Activated CD4-positive, alpha-beta T cell treated with anti-CD3 and anti-CD28 coated beads, Interleukin-2, amount 50 U/mL, for 16 hours (primary cell): ENCODE results near the gene ERO1A.
"Not testable (repeated sequence)": the region's sequence is repeated elsewhere in the genome, so short reads cannot be mapped to it uniquely, and the experiment has no call there.

Experiments
- DNase-seq: peaks from one replicate; pipeline ENCODE4 v3.0.0-alpha.2; 2020

Gene ERO1A, protein sequence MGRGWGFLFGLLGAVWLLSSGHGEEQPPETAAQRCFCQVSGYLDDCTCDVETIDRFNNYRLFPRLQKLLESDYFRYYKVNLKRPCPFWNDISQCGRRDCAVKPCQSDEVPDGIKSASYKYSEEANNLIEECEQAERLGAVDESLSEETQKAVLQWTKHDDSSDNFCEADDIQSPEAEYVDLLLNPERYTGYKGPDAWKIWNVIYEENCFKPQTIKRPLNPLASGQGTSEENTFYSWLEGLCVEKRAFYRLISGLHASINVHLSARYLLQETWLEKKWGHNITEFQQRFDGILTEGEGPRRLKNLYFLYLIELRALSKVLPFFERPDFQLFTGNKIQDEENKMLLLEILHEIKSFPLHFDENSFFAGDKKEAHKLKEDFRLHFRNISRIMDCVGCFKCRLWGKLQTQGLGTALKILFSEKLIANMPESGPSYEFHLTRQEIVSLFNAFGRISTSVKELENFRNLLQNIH

GRCh38 chr14:52695481-52696091 is at the start of gene ERO1A:
TSS of gene ERO1A (minus strand) at chr14:52695558. CDS start at chr14:52695481, 77 bp downstream.
- peak; percentile 76 for DNase-seq

DNA sequence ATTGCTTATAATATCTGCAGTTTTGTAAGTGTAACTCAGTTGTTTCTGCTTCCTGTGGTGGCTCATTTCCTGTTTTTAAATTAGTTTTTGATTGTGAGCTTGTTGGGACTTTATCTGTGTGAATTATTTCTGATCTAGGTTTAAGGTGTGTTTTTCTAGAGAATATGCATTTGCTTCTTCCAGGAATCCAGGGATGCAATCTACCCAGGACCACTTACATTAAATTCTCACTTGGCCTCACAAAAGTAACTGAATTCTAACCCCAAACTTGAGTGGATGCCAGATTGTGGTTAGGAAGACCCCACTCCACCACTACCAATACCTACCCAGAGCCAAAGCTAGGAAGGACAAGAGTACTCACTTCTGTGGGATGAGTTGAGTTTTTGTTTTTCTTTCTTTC is 46.5 kb upstream of the ERO1A start:
- DNase-seq = no peak

DNA sequence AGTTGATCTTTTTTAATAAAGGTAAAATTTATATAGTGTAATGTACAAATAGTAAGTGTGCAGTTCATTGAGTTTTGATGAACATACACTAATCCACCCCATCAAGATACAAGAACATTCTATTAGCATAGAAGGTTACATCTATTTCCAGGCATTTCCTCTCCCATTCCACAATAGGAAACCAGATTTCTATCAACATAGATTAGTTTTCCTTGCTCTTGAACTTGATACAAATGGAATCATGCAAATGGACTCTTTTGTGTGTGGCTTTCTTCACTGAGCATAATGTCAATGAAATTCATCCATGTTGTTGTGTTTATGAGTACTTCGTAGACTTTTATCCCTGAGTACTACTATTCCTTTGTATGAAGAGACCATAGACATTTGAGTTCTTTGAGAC is 45.4 kb upstream of the ERO1A start:
- DNase-seq = no peak

DNA sequence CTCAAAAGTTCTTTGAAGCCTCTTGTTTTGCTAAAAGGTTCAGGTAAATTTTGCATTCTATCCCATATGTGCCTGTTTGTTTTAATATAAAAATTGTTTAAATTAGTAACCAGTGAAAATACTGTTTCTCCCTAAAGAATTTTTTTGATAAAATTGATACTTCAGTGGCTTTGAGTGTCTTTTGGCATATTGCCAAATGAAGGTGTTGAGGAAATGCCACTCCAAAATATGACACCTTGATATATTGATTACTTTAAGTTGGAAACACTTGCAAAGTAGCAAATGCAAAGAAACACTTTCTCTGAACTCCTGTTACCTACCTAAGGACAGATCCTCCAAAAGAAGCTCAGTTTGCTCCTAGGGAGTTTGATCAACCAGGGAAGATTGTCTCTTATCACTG is 43.1 kb upstream of the ERO1A start:
- no peak for DNase-seq

- DNase-seq = no peak
Observed at GRCh38 chr14:52735921-52736489, 40.6 kb upstream of the ERO1A start.

DNA sequence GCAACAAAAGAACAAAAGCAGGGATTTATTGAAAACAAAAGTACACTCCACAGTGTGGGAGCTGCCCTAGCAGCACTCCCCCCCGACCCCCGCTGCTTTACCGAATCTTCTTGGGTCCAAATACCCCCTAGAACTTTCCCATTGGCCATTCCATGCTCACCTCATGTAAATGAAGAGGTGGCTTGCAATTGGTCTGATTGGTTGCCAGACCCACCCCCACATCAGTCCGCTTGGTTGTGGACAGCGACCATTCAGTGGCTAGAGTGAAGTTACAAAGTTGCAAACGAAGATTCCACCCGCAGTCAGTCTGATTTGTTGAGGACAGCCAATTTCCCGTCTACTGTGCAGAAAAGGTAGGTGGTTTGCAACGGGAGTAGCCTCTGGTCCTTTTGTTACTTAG is 38.5 kb upstream of the ERO1A start:
- no peak for DNase-seq

GRCh38 chr14:52730709-52731111 is 35.4 kb upstream of the ERO1A start:
- DNase-seq = no peak

DNA sequence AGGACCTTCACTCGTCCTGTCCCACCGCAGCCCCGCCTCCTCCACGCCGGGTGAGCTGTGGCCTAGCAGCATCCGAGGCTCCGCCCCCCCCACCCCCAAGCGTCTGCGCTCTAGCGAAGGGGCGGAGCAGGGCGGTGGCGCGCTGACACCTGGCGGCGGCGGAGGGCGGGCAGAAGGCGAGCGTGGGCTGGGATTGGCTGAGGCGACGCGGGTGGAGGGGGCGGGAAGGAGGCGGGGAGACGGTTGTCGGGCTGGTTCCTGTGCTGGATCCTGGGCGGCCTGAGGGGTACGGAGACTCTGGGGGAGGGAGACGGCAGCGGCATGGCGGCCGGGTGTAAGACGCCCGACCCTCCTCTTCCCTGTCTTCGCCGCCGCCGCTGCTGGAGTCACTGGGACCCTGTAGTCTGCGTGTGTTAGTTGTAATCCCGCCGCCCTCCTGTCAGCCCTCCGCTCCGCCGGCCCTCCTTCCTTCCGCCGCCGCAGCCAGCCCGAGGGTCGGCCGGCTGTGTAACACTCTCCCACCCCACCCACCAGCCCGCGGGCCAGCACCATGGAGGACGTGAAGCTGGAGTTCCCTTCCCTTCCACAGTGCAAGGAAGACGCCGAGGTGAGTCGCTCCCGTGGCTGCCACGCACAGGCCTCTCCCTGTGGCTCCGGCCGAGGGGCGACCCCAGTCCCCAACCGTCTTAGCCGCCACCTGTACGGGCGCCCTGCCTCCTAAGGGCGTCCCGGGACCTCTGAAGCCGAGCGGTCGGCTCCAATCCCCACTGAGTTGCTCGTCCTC is 34.8 kb upstream of the ERO1A start, which contains the start of gene STYX:
STYX (plus strand) TSS at position 242 of the 784 bp plus-strand sequence; CDS start at position 551, 309 bp downstream.
- peak; percentile 99 for DNase-seq

- DNase-seq = no peak
Observed at GRCh38 chr14:52729585-52729924, 34.2 kb upstream of the ERO1A start.

- DNase-seq = not testable (repeated sequence)
Observed at GRCh38 chr14:52729035-52729434, 33.7 kb upstream of the ERO1A start.

GRCh38 chr14:52727509-52727908 is 32.2 kb upstream of the ERO1A start:
- DNase-seq = not testable (repeated sequence)

DNA sequence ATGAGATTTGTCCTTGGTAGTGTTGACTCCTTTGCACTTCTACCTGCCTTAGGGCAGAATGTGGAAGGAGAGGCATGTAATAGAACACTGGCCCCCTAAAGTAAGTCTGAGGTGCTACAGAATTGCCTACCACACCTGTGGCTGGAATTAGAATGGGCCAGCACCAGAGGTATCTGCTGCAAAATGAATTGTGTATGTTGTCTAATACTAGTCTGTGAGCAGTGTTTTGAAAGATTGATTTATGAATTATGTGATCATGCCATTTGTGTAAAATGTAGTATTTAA is 28.9 kb upstream of the ERO1A start:
- no peak for DNase-seq

GRCh38 chr14:52723514-52724359 is 28.4 kb upstream of the ERO1A start:
- DNase-seq = no peak

GRCh38 chr14:52716155-52716554 is 20.8 kb upstream of the ERO1A start:
- DNase-seq = no peak

- DNase-seq = no peak
Observed at GRCh38 chr14:52711666-52712065, 16.3 kb upstream of the ERO1A start.

DNA sequence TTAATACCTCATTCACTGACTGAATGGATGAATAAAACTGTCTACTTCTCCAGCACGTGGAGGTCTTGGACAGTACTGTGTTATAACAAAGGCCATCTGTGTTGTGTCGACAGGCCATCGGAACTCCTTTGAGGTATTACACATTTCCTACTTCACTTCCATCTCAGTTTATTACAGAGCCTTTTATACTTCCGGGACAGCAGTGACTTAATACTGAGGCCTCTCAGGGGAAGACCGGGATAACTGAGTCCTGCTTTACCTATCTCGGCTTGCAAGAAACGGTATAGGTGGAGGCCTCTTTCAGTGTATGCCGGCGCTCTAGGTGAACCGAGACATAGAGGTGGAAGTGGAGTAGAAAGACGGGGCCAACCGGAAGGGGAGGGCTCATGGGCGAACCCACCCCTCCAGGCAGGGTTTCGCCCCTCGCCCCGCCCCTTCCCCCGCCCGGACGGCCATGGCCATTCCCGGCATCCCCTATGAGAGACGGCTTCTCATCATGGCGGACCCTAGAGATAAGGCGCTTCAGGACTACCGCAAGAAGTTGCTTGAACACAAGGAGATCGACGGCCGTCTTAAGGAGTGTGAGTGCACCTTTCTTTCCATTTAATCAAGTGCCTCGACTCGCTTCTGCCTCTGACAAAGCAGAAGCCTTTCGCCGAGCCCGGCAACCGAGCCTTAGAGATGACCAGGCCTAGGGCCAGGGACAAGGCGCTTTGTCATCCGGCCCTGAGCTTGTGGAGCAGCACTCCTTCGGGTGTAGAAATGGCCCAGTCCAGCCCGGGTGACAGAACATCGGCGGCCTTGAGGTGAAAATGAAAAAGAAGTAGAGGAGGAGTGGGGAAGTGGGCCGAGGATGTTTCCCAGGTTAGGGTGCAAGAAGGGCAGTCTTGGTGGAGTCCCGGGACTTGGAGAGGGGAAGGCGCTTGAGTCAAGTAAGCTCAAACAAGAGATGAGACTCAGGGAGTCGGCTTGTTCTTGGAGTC is 11.7 kb upstream of the ERO1A start, which contains the start of gene PSMC6:
PSMC6 (plus strand) TSS at position 477 of the 983 bp plus-strand sequence; CDS start at position 497, 20 bp downstream.
- DNase-seq = peak; percentile 96

- DNase-seq = peak; percentile 67
Observed at GRCh38 chr14:52706286-52706685, 10.9 kb upstream of the ERO1A start.

DNA sequence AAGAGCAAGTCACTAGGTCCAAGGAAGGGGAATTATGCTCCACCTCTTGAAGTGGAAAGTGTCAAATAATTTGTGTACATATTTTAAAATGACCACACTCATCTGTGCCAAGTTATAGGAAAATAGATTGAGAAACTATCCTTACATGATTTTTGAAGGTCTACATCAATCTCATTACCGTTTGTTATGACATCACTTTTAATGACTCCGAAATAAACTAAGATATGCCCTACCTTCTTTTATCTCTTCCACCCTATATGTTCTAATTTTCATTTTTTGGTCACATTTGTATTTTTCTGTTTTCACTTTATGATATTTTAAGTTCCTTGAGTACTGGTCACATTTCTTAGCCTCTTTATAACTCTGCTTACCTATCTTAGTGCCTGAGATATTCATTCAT is 8.3 kb upstream of the ERO1A start:
- no peak for DNase-seq

DNA sequence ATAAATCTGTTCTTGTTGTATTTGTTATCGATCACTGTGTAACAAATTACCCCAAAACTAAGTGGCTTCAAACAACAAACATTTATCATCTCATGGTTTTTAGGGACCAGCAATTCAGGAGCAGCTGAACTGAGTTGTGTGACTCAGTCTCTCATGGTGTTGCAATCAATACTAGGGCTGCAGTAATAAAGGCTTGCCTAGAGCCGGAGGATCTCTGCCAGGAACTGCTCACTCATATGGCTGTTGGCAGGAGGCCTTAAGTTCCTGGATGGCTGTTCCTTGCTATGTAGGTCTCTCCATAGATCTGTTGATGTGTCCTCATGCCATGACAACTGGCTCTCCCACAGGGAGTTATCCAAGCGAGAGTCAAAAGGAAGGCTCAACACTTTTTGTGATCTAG is 7.9 kb upstream of the ERO1A start:
- DNase-seq = no peak

- no peak for DNase-seq
Observed at GRCh38 chr14:52701223-52701622, 5.9 kb upstream of the ERO1A start.

DNA sequence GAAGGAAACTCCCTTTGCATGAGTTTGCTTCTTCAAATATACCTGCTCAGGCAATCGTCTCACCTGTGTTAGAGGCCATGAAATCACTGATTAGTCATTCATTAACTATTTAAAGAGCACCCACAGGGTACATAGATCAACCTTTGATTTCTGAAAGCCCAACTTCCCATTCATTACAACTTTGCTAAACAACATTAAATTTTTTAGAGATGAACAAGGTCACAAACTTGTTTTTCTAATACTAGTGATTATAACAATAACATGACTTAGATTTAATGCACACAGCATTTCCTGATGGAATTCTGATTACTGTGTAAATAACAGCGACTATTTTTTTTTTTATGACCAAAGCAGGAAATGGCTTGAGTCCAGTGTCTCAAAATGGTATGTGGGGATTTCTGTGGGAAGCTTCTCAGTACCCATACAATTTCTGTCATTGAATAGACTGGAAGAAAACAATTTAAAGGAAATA is 5.4 kb upstream of the ERO1A start:
- no peak for DNase-seq
